HG02943 (cell line): ENCODE measurements around the gene NFE2L2.
A peak's percentile ranks its signal among the peaks of the same experiment; 100 is the strongest.
"Not testable (repeated sequence)": the region's sequence is repeated elsewhere in the genome, so short reads cannot be mapped to it uniquely, and the experiment has no call there.

Experiments
- ATAC-seq: cut with Tn5 transposase; IDR thresholded peaks from one replicate; pipeline ENCODE4 v1.9.1; 2021; ENCODE audit warnings: mild to moderate bottlenecking, low read depth, moderate library complexity; ENCODE audit not compliant: unreplicated experiment

NFE2L2 gene

DNA sequence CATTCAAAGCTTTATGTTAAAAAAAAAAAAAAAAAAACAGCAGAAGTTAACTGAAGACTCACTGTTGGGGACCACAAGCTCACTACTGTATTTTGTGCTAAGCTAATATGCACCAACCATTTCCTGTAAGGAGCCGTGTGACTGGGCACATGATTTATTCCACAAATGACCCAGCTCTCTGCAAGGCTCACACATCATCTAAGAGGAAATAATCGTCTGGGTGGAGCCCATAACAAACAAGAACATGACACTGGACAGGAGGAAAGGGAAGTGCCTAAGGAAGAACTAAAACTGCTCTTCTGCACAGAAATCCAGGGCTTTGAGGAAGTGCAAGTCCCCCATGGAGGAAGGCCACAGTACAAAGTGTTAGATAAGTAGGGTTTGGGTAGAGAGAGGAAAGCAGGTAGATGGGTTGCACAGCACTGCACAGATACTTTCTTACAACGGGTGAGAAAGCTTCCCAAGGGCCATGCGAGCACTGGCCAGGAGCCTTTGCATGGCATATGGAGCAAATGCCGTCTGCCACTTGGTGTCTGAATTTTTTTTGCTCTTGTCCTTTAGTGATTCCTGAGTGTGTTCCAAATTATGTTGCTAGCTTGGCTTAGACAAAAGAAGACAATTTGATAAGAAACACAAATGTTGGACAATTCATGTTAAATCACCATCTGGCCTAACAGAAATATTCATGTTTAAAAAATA is 24.4 kb downstream of the NFE2L2 start:
- ATAC-seq, result no peak

DNA sequence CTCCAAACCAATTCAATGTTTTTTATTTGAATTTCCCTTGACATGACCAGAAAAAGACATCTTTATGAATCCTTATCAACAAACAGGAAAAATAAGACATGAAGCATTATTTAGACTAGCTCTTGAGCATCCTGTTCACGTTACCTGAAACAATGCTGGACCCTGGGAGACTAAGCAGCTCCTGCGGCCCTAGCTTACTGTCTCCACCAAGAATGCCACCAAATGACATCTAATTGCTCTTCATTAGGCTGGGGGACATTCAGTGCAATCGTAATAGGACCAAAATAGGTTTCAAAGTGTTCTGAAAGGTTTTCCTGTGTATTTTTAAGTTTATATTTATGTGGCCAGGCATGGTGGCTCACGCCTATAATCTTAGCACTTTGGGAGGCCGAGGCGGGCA is 25.5 kb downstream of the NFE2L2 start:
- no peak for ATAC-seq

- no peak for ATAC-seq
Observed at GRCh38 chr2:177237932-177238331, 26.6 kb downstream of the NFE2L2 start.

- no peak for ATAC-seq
Observed at GRCh38 chr2:177235855-177236437, 28.6 kb downstream of the NFE2L2 start.

GRCh38 chr2:177234267-177234666 is 30.3 kb downstream of the NFE2L2 start:
- ATAC-seq, result no peak

- ATAC-seq, result no peak
Observed at GRCh38 chr2:177232098-177232704, 32.3 kb downstream of the NFE2L2 start.

- ATAC-seq, result no peak
Observed at GRCh38 chr2:177231270-177231669, 33.3 kb downstream of the NFE2L2 start.

DNA sequence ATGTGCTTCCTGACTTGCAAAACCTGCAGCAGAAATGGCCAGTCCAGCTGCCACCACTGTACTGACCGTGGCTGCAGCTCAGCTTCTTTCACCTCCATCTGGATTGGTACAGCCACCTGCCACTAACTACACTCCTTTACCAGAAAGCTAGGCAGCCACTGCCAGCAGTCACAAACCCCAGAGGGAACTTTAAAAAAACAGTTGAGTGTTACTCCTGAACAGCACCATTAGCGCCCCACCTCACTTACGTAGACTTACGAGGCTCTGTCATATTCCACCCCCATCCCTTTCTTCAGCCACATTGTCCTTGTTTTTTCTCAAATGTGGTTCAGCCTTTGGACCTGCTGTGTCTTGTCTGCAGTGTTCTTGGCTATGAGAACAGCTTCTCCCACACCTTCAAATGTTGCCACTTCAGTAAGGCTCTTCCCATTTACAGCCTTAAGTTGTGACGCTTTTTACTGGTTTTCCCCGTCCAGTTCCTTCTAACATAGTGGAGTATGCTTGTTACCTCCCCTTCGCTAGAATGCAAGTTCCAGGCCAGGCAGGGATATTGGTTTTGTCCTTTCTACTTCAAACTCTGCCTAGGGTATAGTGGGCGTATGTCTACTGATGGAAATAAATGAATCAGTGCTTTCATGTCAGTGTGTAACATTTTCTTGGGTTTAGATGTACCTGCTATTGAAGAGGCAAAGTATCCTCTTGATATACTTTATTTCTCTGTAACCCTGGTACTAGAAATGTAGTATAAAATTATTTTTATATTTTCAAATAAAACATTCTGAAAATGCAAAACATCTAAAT is 34.9 kb downstream of the NFE2L2 start:
- no peak for ATAC-seq

DNA sequence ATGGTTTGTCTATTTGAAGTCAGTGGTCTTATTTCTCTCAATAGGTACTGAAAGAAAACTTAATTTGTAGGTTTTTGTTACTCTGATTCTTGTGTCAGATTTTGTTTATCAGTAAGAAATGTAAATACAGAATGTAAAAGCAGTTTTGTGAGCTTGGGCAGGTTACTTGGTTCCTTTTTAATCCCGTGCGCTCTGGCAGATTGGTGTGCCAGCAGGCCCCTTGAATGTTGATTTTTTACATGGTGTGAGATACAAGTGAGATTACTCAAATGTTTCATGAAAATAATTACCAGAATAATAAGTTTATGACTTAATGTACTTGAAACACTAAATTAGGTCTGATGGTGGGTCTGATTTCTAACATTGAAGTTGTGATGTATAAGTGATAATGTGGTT is 38.6 kb downstream of the NFE2L2 start:
- no peak for ATAC-seq

DNA sequence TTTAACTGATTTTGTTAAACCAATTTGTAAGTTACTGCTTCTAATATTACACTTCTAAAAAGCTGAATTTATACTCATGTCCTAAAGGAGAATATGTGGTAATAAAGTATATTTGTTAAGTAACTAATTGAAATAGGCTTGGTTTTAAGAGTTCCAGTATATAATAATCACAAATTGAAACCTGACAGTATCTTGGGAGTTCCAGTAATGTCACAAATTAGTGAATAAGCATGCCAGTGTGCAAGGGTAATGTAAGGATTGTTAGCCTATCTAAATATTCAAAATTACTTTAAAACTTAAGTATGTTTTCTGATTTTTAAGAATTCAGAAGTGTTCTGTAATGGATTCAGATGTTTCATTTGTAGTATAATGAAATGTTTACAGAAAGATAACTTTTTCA is 41.1 kb downstream of the NFE2L2 start:
- not testable (repeated sequence) for ATAC-seq

- ATAC-seq, result no peak
Observed at GRCh38 chr2:177221970-177222369, 42.6 kb downstream of the NFE2L2 start.

DNA sequence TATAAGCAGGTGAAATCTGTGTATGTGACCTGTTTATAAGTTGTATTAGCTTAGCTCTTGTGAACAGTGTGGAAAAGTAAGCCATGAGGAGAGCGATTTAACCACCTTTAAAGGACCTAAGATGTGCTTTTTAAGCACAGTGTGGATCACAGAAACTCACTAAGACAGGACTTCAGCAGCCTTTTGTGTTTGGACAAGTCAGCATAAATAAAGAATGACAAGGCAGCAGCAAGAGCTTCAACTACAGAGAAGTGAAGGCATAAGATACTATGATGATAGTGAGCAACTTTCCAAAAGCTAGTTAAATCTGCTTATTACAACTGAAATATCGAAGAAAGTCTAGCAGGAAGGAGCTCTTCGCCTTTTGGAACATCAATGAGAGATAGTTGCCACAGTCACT is 43.0 kb downstream of the NFE2L2 start:
- ATAC-seq, result no peak

GRCh38 chr2:177219787-177220186 is 44.7 kb downstream of the NFE2L2 start:
- ATAC-seq, result not testable (repeated sequence)

DNA sequence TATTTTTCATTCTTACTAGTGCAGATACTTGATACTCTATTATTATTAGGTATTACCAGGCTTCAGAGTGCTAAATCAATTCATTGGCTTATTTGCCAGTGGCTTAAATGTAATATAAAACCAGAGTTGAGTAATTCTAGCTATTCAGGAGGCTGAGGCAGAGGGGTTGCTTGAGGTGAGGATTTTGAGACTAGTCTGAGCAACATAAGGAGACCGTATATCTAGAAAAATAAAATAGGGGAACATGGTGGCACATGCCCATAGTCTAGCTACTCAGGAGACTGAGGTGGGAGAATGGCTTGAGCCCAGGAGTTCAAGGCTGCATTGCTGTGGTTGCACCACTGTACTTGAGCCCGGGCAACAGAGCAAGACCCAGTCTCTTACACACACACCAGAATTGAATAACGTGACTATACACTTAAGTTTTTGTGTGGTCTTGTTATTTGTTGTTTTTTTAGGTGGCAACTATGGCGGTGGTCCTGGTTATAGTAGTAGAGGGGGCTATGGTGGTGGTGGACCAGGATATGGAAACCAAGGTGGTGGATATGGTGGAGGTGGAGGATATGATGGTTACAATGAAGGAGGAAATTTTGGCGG is 47.2 kb downstream of the NFE2L2 start:
- no peak for ATAC-seq

DNA sequence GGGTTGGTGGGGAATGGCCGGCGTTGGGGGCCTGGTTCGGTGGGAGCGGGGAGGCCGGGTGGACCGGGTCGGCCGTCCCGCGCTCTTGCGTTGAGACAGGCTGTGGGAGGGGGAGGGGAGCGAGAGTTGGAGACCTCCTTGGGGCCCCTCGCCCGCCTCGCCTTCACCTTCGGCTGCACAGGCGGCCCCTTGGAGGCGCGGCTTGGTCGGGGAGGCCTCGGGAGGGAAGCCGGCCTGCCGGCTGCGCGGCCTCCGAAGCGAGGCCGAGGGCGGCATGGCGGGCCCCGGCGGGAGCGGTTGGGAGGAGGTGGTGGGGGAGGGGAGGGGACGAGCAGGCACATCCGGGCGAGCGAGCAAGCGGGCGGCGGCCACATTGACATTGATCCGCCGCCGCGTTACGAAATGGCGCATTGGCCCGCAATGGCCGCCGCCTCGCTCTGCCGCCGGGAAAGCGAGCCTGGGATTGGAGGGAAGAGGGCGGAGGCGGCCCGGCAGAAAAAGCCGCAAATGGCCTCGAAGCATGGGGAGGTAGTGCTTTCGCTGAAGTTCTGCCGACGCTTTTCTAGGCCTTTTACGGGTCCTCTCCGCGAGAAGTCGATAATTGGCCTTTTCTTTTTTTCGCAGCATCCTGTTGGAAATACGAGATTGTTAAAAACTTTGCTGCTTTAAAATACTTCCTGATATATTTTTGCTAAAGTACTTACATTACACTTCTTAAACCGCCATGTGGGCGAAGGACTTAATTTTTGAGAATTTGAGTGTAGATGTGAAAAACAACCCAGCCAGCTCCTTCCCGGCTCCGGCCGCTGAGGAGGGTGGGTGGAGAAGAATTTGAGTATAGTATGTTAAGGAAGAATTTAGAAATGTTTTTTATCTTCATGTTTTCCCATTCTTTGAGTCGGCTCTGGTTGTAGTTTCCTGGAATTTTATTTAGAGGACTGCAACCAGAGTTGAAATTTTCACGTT is 51.4 kb downstream of the NFE2L2 start:
- ATAC-seq, result peak; percentile 42

DNA sequence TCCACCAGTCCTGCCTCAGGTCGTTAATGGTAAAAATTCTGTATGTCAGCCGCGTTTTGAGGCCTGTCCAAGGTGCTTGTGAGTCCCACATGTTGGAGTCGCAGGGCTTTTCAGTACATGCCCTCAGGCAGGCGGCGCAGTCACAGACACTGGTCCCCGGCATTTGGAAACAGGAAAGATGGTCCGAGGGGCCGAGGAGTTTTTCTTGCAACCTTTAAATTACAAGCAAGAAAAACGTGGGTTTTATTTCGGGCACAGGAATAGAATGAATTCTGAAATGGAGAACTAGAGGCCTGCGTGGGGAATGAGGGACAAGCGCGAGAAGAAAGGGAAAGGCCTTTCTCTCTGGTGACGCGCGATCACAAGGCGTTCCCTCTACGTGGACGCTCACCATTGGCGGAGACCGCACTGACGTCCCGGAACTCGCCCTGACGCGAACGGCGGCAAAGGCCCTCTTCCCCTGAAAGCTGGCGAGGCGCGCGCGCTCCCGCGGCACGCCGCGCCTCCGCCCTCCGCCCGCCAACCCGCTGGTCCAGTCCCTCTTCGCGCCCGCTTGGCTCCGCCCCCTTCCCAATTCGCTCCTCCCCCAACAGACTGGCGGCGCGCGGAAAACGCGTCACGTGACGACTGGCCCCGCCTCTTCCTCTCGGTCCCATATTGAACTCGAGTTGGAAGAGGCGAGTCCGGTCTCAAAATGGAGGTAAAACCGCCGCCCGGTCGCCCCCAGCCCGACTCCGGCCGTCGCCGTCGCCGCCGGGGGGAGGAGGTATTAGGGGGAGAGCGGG is 52.2 kb downstream of the NFE2L2 start, which contains the start of gene HNRNPA3:
TSS of gene HNRNPA3 (plus strand) at position 689 of the 785 bp plus-strand sequence. CDS start at position 695, 6 bp downstream.
- peak; percentile 91 for ATAC-seq

- ATAC-seq, result no peak
Observed at GRCh38 chr2:177211576-177212105, 52.9 kb downstream of the NFE2L2 start.

DNA sequence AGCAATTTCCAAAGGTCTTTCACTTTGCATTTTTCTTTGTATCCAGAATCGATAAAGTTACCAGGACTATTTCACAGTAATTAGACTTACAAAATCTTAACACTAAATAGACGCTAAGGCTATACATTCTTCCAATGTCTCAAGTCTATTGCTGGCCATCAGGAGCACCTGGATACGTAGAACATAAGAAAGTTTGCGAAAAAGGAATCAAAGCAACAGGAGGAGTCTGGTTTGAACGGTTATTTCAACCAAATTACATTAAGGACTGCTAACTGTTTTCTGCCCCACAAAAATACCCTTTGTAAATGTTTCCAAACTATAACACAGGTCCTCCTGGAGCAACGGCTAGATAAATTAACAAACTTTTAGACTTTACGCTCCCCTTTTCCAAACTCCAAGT is 53.4 kb downstream of the NFE2L2 start:
- ATAC-seq, result no peak
